ENCODE data around the gene MEI1.

GRCh38 chr22:41687901-41688364 lies 11.4 kb upstream of the MEI1 start:
- no peak for TF ChIP-seq CTCF (IDR thresholded peaks at IDR 0.05)
- TF ChIP-seq POLR2AphosphoS5 (IDR thresholded peaks at IDR 0.05) = no peak
